HTERT RPE-1 (cell line): Measurements from ENCODE around the gene ETV6.

Experiments
- in situ Hi-C: fragments of 300-500 bp; cut with MboI; formaldehyde crosslinking; loops from 4 replicates; pipeline ENCODE4 v1.14.3; 2020; ENCODE audit warnings: low sequenced_read_pairs

ETV6 gene

DNA sequence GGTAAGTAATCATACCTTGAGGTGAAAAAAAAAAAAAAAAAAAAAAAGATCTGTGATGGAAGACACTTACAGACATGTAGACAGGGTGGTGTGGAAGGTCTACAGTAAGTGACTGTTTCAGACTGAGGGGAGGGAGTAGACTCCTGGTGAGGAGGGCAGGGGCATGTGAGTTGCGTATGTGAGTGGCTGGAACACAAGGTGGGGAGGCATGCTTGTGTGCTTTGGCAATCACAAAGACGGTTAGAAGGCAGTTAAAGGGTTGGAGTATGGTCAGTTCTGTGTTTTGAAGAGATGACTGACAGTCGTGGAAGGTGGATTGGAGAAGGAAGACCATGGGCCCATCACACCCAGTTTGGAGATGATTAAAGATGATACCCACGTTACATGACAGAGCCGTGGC lies 65.2 kb downstream of the ETV6 start:
- in situ Hi-C loops, result no loop called here

DNA sequence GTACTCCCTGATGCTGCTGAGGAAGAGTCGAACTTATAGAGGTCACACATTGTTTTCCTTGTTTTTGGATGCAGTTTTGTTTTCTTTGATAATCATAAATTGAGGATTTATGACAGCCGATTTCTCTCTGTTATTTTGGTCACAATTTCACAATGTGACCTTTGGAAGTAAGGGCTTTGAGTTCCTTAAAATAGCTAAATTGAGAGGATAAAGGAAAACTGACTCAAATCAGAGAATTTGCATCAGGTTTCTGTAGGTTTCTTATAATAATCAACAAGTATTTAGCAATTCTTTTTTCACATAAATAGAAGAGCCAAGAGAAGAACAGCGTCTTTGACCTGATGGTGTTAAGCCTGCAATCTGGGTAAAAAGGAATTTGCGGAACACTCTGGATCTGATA lies 66.1 kb downstream of the ETV6 start:
- in situ Hi-C loops, result no loop called here

DNA sequence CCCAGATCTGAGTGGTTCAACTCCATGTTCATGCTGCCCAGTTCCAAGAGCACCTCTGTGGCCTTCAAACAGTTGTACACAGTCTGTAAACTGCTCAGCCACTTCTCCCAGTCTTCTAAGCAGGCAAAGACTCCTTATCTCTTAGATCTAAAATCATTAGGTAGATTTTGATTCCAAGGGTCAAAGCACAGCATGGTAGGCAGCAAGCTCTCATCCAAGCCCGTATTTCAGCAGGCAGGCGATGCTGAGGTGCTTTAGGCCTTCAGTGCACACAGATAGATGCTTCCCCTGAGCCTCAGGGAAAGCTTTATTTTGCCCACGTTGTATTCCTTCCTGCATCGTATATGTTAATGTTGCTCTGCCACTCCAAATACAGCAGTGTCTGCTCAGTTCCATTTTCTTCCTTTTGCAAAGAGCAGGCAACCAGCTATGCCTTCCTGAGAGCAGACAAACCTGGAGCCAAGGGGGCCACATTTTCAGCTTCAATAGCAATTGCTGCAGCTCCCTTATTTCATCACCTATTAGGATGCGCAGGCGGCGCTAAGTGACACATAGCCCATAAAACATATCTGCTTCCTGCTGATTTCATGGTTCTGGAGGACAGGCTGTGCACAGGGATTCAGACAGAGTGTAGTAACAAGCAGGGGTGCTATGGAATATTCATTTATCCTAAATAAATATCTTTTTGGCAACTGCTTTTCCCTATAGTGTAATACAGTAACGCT lies 67.5 kb downstream of the ETV6 start:
- in situ Hi-C loops, result no loop called here

DNA sequence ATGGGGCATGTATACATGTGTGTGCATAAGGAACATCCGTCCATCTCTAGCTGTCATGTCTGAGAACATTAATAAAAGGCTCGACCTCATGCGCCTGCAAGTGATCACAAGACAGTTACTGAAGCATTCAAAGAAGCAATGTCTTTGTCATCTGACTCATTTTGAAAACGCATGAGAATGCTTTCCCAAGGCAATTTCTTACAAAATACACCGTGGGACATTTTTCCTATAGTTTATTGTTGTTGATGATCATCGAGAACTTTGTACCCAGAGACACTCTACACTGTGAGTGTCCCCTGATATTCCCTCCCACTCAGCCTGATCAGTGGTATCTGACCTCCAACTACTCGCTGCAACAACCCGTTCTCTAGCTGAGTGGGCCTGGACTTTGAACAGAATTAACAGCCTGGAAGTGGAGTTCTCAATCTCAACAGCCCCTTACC lies 68.1 kb downstream of the ETV6 start:
- in situ Hi-C loops, result no loop called here

DNA sequence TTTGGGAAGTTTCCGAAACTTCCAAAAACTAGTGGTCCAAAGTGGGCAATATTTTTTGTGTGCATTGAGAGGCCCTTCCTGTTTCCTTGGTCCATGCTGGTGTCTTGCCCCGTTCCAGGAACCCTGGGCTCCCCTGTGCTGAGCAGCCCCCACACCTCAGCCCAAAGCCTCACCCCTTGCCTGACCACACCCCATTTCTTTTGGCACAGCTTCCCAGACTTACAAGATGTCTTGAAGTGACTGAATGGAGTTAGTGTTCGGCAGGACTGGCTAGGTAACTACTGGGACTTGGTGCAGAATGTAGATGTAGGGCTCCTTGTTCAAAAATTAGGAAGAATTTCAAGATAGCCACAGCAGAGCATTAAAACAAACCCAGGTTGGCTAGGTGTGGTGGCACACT lies 68.6 kb downstream of the ETV6 start:
- in situ Hi-C loops, result no loop called here

DNA sequence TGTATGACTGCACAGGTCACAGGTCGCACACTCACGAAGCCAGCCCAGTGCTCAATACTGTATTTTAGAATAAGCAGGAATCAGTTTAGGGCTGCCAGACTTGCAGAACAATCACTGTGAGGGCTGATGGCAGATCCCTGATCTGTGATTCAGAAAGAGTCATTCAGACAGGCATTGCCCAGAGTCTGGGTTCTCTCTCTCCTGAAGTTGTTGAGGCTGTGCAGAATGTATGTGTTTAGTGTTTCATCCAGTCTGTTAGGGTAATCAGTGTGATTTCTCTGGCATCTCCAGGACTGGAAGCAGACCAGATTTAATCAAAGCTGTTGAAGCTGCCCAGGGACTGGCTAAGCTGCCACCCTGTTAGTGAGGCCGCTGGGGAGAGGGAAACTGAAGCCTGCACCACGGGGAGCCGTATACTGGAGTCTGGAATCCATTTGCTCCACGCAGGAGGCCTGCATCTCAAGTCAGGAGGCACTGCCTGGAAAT lies 69.3 kb downstream of the ETV6 start:
- in situ Hi-C loops, result no loop called here

DNA sequence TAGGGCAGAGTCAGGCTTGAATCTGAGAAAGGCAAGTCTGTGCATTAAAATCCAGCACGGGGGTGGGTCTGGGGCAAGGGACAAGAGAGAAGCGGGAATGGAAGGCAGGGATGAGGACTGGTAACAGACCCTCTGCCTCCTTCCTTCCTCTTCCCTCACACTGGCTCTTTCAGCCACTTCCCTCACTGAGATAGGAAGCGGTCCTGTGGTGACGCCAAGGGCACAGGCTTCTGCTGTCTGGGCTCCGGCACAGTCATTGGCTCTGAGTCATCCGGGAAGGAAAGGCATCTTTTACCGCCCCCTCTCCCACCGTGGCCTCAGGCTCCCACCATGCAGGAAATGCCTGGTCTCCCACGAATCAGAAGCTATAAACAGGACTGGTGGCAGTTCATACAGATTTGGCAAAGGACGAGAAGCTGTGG lies 70.2 kb downstream of the ETV6 start:
- in situ Hi-C loops, result no loop called here

DNA sequence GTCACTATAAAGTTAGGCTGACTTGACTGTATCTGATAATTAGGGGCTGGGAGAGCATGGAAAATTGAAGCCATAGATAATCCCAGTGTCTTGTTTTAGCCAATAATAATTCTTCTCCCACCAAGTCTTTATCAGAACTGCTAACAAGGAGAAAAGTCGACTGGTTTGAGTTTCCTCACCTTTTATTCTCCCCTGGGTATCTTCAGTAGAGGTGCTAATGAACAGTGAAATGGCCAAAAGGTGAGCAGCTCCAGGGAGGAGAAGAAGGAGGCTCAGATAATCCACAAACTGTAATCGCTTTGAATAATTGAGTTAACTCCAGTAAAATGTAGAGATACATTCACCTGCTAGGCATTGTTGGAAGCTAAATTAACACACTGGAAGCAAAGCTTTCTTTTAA lies 72.6 kb downstream of the ETV6 start:
- in situ Hi-C loops, result no loop called here

GRCh38 chr12:11722578-11723138 lies 73.2 kb downstream of the ETV6 start:
- in situ Hi-C loops, result no loop called here

DNA sequence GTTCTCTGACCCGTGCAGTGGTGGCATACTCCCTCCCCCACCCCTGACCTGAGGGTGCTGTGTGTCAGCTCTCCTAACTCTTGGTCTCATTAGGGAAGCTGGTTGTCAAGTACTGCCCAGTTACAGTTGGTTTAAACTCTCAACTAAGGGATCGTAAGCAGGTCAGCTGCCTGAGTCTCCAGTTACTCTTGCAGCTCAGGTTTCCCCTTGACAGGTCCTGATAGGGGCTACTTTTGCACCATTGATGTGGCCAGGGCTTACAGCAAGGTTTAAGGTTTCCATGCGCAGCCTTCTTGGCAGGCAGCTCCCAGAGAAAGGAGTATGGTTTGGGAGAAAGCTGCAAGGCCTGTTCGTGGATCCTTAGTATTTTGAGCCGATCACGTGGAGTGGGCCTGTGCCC lies 74.5 kb downstream of the ETV6 start:
- in situ Hi-C loops, result no loop called here

- in situ Hi-C loops, result no loop called here
Observed at GRCh38 chr12:11724888-11725311, 75.4 kb downstream of the ETV6 start.

GRCh38 chr12:11725686-11726085 lies 76.2 kb downstream of the ETV6 start:
- in situ Hi-C loops, result no loop called here

DNA sequence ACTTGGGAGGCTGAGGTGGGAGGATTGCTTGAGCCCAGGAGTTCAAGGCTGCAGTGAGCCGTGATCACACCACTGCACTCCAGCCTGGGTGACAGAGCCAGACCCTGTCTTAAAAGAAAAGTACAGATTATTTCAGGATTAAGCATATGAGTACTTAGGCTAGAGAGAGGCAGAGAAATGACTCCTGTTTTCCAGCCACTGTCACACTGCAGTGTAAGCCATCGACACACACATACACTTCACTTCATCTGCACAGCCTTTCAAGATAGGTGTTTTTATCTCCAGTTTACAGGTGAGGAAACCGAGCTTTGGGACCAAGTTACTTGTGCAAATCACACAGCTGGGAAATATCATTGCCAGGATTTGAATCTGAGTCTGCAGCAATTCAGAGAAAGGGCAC lies 77.2 kb downstream of the ETV6 start:
- in situ Hi-C loops, result no loop called here

DNA sequence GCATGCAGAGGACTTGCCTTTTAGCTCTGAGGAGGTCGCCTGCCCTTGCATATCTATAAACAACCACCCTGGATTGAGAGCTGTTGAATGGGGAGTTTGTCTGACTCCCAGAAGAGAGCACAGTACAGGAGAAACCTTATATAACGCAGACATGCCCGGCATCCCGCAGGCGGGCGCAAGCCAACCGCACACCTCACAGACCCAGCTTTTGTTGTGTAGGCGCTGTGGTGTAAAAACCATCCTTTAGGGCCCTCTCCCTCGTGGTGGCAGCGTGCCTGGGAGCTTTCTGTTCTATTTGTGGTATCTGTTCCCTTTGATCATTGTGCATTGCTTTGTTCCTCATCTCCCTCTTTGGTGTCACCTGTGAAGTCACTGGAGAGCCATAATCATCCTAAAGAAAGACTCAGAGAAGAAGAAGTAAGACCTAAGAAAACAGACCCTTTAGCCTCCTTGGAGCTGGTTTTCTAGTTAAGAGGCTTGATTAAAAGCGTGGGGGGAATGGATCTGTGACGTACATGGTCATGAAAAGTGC lies 77.7 kb downstream of the ETV6 start:
- in situ Hi-C loops, result no loop called here

DNA sequence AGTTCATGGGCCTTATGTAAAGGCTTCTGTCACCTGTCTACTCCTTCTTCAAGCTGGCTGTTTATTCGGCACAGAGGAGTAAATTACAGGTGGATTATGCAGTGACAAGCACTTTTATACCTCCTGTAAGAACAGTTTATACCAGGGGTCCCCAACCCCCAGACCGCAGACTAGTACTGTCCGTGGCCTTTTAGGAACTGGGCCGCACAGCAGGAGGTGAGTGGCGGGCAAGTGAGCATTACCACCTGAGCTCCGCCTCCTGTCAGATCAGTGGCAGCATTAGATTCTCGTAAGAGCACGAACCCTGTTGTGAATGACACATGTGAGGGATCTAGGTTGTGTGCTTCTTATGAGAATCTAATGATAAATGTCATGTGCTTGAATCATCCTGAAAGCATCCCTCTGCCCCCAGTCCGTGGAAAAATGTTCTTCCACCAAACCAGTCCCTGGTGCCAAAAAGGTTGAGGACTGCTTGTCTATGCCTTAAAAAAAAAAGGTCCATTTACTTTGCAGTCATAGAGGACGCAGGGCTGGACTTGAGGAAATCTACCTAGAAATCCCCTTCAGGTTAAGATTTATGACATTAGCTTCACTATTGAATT lies 78.8 kb downstream of the ETV6 start:
- in situ Hi-C loops, result no loop called here

DNA sequence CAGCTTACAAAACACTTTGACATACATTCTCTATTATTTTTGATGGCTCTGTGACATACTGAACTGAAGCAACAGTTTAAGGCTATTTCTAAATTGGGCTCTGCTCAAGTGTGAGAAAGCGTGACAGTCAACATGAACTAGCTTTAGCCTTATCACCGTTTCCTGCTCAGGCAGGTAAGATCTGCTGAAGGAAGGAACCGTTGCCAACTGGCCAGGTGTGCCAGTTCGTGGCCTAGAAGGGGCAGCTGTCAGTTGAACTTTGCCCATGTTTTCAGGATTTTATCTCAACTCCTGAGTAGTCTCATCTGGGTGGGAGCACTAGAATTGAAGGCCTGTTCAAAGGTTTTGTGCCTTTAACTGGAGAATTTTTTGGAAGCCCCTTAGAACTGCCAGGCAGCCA lies 79.5 kb downstream of the ETV6 start:
- in situ Hi-C loops, result no loop called here

DNA sequence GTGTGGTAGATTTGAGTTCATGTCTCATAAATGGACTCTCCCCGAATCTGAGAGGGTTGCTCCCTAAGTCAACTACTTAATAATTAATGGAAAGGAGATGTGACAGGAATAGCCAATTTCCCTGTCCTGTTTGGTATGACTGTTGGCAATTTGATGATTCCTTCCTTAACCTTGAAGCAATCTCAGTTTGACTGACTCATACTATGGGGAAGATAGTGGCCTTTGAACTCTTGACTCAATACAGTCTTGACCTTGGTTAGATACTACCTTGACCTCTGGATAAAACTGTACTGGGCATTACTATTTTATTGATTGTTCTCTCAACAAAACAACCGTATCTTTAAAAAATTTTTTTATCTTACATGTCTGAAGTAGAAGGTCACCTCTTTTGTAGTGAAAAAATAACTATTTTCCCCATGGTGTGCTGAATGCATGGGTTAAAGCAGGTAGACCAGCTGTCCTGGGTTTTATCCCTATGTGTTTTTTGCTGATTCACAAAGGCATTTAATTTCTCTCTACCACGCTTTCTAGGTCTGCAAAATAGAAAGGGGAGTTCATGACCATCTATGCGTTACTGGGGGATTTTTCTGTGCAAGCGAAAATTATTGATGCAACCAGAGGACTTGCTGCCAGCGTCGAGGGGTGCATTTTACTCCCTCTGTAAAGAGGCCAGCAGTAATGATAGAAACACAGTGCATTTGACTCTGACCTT lies 80.1 kb downstream of the ETV6 start:
- in situ Hi-C loops, result no loop called here

GRCh38 chr12:11730299-11731041 lies 81.0 kb downstream of the ETV6 start:
- in situ Hi-C loops, result no loop called here

GRCh38 chr12:11731042-11731357 lies 81.5 kb downstream of the ETV6 start:
- in situ Hi-C loops, result no loop called here

DNA sequence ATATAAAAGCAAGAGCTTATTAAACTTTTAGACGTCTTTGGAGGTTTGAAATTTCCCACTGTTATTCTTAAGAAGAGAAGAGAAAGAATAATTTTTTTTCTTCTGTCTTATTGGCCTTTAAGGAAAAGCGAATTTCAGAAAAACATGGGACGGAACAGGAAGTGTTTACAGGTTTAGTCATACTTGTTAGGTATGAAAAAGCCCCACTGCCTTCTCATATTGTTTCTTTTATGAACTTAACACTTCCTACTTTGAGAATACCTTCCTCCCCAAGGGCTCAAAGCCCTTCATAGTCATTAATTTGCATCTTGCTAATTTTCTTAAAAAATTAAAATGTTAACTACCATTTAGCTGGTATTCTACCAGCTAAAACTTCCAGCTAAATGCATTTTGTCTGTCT lies 82.0 kb downstream of the ETV6 start:
- in situ Hi-C loops, result no loop called here

GRCh38 chr12:11732023-11732422 lies 82.5 kb downstream of the ETV6 start:
- in situ Hi-C loops, result no loop called here
